Ammon's horn (tissue), 1 donor: Measurements from ENCODE around the gene CFAP77.
A peak's percentile ranks its signal among the peaks of the same experiment; 100 is the strongest.
"Not testable (repeated sequence)": the region's sequence is repeated elsewhere in the genome, so short reads cannot be mapped to it uniquely, and the experiment has no call there.

ENCODE experiments used
- DNase-seq: peaks from one replicate; pipeline ENCODE4 v3.0.0-alpha.2; 2016; ENCODE audit warnings: low spot score

The CFAP77 gene

GRCh38 chr9:132409828-132410528 is at the start of gene CFAP77:
Gene CFAP77 (plus strand): TSS chr9:132410211. CDS start chr9:132410272, 61 bp downstream.
- DNase-seq = no peak

GRCh38 chr9:132364068-132364467 is 45.9 kb upstream of the CFAP77 start:
- DNase-seq = no peak

- DNase-seq = no peak
Observed at GRCh38 chr9:132365986-132366385, 44.0 kb upstream of the CFAP77 start.

GRCh38 chr9:132366481-132366880 is 43.5 kb upstream of the CFAP77 start:
- no peak for DNase-seq

- no peak for DNase-seq
Observed at GRCh38 chr9:132367613-132368313, 42.2 kb upstream of the CFAP77 start.

- DNase-seq = no peak
Observed at GRCh38 chr9:132369421-132369820, 40.6 kb upstream of the CFAP77 start.

DNA sequence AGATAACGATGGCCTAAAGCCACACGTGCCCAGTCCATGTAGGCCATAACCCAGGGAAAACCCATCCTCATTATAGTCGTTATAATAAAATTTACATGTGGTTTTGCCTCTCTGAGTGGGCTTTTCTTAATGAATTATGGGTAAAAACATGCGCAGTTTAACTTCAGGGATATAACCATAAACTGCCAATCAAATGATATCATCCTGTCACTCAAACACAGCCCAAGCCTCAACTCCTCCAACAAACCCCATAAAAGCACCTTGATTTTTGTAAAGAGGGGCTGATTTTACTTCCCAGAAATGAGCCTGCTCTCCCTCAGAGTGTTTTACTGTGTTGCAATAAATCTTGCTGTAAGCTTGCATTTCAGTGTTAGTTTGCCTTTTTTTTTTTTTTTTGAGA is 39.4 kb upstream of the CFAP77 start:
- DNase-seq = no peak

DNA sequence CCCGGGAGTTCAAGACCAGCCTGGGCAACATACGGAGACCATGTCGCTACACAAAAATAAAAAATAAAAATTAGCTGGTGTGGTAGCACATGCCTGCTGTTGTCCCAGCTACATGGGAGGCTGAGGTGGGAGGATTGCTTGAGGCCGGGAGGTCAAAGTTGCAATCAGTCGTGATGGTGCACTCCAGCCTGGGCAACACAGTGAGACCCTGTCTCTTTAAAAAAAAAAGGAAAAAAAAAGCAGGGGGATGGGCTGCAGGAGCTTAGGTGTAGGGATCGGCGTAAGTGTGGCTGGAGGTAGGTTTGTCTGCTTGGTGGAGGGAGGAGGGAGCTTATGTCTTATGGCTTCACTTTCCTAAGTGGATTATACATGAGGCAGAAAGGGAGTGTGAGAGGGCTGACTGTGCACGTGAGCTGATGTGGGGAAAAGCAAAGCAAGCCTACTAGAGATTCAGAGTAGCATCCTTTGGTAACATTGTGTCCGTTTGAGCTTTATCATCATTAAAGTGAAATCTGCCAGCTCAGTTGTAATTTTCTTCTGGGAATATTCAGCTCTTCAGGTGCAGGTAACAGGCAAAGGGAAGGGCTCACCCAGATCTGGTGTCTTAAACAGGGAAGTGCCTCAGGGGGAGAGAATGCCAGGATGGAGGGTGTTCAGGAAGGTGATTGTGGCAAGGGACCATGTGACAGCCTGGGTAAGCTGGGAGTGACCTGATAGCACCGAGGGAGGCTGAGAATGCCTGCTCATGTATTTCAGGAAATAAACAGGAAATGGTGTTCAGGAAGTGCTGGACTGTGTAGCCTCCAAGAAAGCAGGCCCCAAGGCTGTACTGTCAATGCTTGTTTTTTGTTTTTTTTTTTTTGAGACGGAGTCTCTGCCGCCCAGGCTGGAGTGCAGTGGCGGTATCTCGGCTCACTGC is 37.6 kb upstream of the CFAP77 start:
- peak; percentile 85 for DNase-seq

DNA sequence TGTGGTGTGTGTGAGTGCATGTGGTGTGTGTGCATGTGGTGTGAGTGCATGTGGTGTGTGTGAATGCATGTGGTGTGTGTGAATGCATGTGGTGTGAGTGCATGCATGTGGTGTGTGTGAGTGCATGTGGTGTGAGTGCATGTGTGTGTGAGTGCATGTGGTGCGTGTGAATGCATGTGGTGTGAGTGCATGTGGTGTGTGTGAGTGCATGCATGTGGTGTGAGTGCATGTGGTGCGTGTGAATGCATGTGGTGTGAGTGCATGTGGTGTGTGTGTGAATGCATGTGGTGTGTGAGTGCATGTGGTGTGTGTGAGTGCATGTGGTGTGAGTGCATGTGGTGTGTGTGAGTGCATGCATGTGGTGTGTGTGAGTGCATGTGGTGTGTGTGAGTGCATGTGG is 32.2 kb upstream of the CFAP77 start:
- not testable (repeated sequence) for DNase-seq

DNA sequence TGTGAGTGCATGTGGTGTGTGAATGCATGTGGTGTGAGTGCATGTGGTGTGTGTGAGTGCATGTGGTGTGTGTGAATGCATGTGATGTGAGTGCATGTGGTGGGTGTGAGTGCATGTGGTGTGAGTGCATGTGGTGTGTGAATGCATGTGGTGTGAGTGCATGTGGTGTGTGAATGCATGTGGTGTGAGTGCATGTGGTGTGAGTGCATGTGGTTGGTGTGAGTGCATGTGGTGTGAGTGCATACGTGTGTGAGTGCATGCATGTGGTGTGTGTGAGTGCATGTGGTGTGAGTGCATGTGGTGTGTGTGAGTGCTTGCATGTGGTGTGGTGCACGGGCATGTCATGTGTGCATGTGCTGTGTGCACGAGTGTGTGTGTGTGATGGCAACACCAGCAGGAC is 31.6 kb upstream of the CFAP77 start:
- not testable (repeated sequence) for DNase-seq

DNA sequence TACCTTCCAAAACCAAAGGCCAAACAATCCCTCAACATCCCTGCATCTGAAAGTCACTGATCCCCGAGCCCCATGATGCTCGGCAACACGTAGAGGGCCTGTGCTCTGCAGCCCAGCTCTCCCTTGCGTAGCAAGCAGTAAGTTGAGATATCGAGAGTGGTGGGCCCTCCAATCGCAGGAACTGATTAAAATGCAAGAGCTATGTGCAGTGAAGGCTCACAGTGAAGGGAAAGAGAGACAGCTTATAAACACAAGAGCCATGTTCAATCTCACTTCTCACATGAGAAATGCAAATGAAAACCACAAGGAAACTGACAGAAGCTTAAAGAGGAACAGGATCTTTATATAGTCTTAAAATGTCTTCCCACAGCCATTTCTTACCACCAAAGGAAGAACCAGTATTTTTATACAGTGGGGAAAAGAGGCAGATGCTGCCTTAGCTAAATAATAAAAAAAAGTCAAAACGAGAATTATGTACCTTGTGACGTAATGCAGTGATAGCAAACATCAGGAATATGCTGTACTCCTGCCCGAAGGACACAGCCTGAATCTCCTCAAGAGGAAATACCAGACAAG is 28.0 kb upstream of the CFAP77 start:
- no peak for DNase-seq

DNA sequence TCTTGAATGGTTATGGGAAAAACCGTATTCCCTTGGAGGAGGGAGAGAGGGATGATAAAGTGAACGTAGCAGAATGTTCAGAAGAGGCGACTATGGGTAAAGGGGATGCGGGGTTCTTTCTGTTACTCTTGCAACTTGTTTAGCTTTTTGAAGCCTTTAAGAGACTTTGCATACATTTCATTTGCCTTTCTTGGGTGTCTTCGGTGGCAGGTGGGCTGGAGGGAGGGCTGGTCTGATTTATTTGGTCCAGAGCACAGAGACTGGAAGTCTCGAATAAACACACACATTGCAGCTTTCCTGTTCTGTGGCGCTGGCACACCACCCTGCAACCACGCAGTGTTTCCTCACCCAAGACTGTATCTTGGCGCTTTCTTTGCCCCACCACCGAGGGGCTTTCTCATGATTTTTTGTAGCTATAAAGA is 26.5 kb upstream of the CFAP77 start:
- DNase-seq = no peak

DNA sequence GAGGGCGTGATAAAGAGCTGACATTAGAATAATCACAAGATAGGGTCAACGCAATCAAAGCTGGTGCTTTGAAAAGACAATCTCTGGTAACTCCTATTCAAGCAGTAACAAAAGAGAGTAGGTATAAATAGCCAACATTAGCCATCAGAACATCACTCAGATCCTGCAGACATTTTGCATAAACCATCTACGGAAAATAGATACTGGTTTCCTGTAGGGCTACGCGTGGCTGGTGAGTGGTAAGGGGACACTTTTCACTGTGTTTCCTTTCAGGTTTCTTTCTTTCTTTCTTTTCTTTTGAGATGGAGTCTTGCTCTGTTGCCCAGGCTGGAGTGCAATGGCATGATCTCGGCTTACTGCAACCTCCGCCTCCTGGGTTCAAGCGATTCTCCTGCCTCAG is 25.6 kb upstream of the CFAP77 start:
- no peak for DNase-seq

DNA sequence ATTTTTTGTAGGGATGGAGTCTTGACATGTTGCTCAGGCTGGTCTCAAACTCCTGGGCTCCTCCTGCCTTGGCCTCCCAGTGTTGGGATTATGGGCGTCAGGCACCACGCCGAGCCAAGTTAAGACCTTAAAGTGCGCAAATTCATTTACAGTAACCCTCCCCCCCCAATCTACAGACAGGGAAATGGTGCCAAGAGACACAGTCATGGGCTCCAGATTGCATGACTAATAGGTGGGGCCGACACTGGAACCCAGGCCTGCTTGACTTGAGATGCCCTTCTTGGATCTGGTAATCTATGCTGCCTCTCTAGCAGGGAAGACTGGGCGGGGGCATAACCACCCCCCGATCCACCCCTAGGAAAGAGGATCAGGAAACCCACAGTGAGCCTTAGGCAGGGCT is 22.9 kb upstream of the CFAP77 start:
- no peak for DNase-seq

- no peak for DNase-seq
Observed at GRCh38 chr9:132390966-132391365, 19.0 kb upstream of the CFAP77 start.

GRCh38 chr9:132391449-132391848 is 18.6 kb upstream of the CFAP77 start:
- DNase-seq = no peak

GRCh38 chr9:132395560-132395959 is 14.5 kb upstream of the CFAP77 start:
- no peak for DNase-seq

DNA sequence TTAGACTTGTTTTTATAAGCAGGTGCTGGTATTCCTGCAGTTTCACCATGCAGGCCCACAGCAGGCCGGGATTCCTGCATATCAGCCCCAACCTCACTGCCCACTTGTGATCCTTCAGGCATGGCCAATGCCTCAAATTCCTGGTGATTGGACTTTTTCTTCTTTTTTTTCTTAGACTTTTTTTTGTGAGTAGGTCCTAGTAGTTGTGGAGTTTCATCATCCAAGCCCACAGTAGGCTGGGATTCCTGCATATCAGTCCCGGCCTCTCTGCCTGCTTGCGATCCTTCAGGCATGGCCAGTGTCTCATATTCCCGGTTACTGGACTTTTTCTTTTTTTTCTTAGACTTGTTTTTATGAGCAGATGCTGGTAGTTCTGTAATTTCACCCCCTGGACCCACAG is 8.2 kb upstream of the CFAP77 start:
- DNase-seq = no peak

GRCh38 chr9:132404228-132404881 is 5.7 kb upstream of the CFAP77 start:
- DNase-seq = no peak

DNA sequence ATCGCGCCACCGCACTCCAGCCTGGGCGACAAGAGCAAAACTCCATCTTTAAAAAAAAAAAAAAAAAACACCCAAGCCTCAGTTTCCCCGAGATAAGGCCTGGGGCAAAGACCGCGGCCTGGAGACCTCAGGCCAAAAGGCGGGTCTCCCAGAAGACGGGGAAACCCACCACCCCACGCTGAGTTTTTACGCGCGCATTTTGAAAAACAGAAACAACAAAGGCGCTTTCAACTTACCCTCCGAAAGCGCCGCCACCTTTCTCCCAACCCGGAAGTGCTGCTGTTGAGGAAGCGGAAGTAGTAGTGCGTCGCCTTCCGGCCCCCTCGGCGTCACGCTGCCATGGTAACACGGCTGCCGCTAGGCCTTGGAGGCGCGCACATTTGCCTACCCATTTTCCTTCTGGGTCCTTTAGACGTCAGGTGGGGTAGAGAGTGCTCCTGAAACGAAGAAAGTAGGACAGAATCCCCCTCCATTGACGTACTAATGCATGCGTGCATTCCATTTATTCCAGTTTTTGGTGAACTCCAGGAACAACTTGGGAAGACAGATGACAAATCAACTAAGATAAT is 3.4 kb upstream of the CFAP77 start, which contains the start of gene TTF1:
Gene TTF1, minus strand, starts transcription at position 287 of the 569 bp plus-strand sequence. CDS start 4,019 bp downstream, outside the sequence.
- peak; percentile 94 for DNase-seq

DNA sequence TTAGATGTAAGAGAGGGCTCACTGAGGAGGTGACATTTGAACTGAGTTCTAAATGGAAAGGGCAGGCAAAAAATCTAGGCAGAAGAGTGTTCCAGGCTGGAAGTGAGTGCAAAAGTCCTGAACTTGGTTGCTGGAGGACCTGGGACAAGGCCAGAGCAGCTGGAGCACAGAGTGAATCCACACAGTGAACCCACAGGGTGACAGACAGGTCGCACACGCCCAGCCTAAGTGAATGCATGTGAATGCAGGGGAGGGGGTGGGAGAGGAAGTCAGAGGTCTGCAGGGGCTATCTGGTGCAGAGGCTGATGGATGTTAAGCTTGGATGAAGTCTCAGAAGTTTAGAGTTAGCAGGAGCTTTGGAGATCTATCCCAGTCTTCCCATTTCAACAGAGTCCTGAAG is 2.8 kb upstream of the CFAP77 start:
- no peak for DNase-seq
